Thymus (tissue), 11 donors: ENCODE measurements around the gene JARID2. TPM values are rescaled to one million over a fixed set of nuclear protein-coding genes. Genes with fewer than 3 reads are reported as not detected.
"Not testable (repeated sequence)": the region's sequence is repeated elsewhere in the genome, so short reads cannot be mapped to it uniquely, and the experiment has no call there.

Experiments
- DNase-seq, 9 donors: peaks; one replicate each; pipeline ENCODE4 v3.0.0-alpha.2; 2013; ENCODE audit warnings: low spot score in 9 of 9, low read depth in 6 of 9, missing footprints in 1 of 9
- H3K27ac ChIP-seq, 2 donors: one replicate each; pipeline ENCODE4 v1.5.1; 2013; ENCODE audit warnings: control low read depth in 1 of 2, low read depth in 1 of 2, low read length in 1 of 2, mild to moderate bottlenecking in 1 of 2, moderate library complexity in 1 of 2
- H3K27me3 ChIP-seq, 2 donors: one replicate each; pipeline ENCODE4 v1.5.1; 2013; ENCODE audit warnings: low read length in 1 of 2; ENCODE audit not compliant: control insufficient read depth in 2 of 2, insufficient read depth in 1 of 2
- H3K36me3 ChIP-seq, 2 donors: one replicate each; pipeline ENCODE4 v1.5.1; 2013; ENCODE audit warnings: low read length in 1 of 2, mild to moderate bottlenecking in 1 of 2, moderate library complexity in 1 of 2; ENCODE audit not compliant: control insufficient read depth in 2 of 2, insufficient read depth in 2 of 2
- H3K4me1 ChIP-seq, 2 donors: one replicate each; pipeline ENCODE4 v1.5.1; 2013; ENCODE audit warnings: low read length in 2 of 2; ENCODE audit not compliant: control insufficient read depth in 2 of 2, insufficient read depth in 2 of 2
- H3K4me3 ChIP-seq, 2 donors: one replicate each; pipeline ENCODE4 v1.5.1; 2013; ENCODE audit warnings: low read length in 2 of 2, control low read depth in 1 of 2, mild to moderate bottlenecking in 1 of 2
- H3K9me3 ChIP-seq, 2 donors: one replicate each; pipeline ENCODE4 v1.5.1; 2013; ENCODE audit warnings: low read length in 1 of 2, mild to moderate bottlenecking in 1 of 2; ENCODE audit not compliant: control insufficient read depth in 2 of 2, insufficient read depth in 1 of 2
- WGBS: extraction: QIAGEN DNeasy Blood & Tissue Kit; methylation state at CpG from one replicate; pipeline ENCODE4 v1.1.7; 2013; 5-methylcytosine and 5-hydroxymethylcytosine counted together
- polyA plus RNA-seq: library from polyadenylated mRNA; stranded (reverse); fragments of 200-250 nt; gene quantifications from one replicate; pipeline ENCODE4 v1.2.3, GENCODE V29; 2013
- total RNA-seq: library from RNA; stranded (reverse); fragments of 120-200 nt; gene quantifications from one replicate; pipeline ENCODE4 v1.2.4, GENCODE V29; 2013
- donor health status: healthy.

JARID2 gene
- total and polyA plus RNA-seq, 2 donors, result 15.8 to 20.9 TPM

DNA sequence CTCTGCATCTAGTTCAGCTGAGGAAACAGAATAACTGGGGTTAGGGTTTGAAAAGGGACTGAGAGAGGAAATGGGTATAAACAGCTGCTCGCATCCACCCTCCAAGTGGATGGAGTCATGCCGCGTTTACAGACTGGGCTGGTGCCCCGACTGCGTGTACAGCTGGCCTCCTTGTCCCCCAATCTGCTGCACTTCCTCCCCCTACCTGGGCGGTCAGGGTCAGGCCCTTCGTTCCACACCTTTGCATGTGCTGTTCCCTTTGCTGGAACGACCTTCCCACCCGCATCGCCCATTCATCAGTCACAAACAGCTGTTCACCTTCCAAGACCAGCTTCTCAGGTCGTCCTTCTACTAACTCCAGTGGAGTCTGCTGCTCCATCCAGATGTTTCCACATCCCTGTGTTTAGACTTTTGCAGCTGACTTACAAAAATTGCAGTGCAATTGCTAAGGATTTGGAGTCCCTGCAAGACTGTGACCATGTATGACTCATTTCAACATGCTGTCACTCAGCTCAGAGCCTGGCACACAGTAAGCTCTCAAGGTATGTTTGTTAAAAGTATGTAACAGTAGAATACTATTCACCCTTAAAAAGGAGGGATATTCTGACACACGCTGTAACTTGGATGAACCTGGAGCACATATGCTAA lies 287.6 kb downstream of the JARID2 start:
- no peaks in the 10 kb centered on the region for H3K27me3 ChIP-seq
- no peak for DNase-seq
- no peak overlapping the region for H3K27ac ChIP-seq
- peaks cover 25 to 26% of the 10 kb centered on the region in 2 donors for H3K36me3 ChIP-seq
- no peak overlapping the region for H3K4me3 ChIP-seq
- no peaks in the 10 kb centered on the region for H3K4me1 ChIP-seq
- 85% methylated on average over 12 of the region's 12 CpGs for WGBS
- H3K9me3 ChIP-seq, result peaks cover 0 to 9% of the 10 kb centered on the region in 2 donors

DNA sequence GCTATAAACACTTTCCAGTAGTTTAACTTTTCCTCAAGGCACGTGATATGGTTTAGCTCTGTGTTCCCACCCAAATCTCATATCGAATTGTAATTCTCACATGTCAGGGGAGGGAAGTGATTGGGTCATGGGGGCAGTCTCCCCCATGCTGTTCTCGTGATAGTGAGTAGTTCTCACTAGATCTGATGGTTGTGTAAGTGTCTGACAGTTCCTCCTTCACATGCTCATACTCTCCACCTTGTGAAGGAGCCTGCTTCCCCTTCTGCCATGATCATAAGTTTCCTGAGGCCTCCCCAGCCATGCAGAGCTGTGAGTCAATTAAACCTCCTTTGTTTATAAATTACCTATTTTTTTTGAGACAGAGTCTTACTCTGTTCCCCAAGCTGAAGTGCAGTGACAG lies 289.1 kb downstream of the JARID2 start:
- DNase-seq, result no peak
- WGBS, result 74% methylated on average over 3 of the region's 3 CpGs
- Histone ChIP-seq H3K4me3 (no peak overlapping the region), H3K4me1 (no peaks in the 10 kb centered on the region), H3K9me3 (peaks cover 0 to 9% of the 10 kb centered on the region in 2 donors), H3K27me3 (no peaks in the 10 kb centered on the region), H3K36me3 (peaks cover 15 to 20% of the 10 kb centered on the region in 2 donors), H3K27ac (no peak overlapping the region)

DNA sequence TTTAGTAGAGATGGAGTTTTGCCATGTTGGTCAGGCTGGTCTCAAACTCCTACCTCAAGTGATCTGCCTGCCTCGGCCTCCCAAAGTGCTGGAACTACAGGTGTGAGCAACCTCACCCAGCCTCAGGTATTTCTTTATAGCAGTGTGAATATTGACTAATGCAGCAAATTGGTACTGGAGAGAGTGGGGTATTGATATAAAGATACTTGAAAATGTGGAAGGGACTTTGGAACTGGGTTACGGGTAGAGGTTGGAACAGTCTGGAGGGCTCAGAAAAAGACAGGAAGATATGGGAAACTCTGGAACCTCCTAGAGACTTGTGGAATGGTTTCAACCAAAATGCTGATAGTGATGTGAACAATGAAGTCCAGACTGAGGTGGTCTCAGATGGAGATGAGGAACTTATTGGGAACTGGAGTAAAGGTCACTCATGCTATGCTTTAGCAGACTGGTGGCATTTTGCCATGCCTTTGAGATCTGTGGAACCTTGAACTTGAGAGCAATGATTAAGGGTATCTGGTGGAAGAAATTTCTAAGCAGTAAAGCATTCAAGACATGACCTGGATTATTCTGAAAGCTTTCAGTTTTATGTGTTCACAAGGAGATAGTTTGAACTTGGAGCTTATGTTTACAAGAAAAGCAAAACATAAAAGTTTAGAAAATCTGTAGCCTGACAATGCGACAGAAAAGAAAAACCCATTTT lies 289.8 kb downstream of the JARID2 start:
- no peaks in the 10 kb centered on the region for H3K27me3 ChIP-seq
- peaks cover 0 to 9% of the 10 kb centered on the region in 2 donors for H3K9me3 ChIP-seq
- no peak overlapping the region for H3K27ac ChIP-seq
- no peak overlapping the region for H3K4me3 ChIP-seq
- DNase-seq, result no peak
- WGBS, result 96% methylated on average over 3 of the region's 3 CpGs
- peaks cover 10 to 13% of the 10 kb centered on the region in 2 donors for H3K36me3 ChIP-seq
- no peaks in the 10 kb centered on the region for H3K4me1 ChIP-seq

DNA sequence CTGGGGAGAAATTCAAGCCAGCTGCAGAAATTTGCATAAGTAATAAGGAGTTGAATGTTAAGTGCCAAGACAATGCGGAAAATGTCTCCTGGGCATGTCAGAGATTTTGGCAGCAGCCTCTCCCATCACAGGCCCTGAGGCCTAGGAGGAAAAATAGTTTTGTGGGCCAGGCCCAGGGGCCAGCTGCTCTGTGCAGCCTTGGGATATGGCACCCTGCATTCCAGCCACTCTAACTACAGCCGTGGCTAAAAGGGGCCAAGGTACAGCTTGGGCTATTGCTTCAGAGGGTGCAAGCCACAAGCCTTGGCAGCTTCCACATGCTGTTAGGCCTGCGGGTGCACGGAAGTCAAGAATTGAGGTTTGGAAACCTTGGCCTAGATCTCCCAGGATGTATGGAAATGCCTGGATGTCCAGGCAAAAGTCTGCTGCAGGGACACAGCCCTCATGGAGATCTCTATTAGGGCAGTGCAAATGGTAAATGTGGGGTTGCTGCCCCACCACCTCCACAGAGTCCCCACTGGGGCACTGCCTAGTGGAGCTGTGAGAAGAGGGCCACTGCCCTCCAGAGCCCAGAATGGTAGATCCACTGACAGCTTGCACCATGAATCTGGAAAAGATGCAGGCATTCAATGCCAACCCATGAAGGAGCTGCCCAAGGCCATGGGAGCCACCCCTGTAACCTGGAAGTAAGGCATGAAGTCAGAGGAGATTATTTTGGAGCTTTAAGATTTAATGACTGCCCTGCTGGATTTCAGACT lies 290.5 kb downstream of the JARID2 start:
- no peak overlapping the region for H3K27ac ChIP-seq
- peaks cover 0 to 9% of the 10 kb centered on the region in 2 donors for H3K9me3 ChIP-seq
- 84% methylated on average over 4 of the region's 4 CpGs for WGBS
- H3K4me1 ChIP-seq, result no peaks in the 10 kb centered on the region
- H3K27me3 ChIP-seq, result no peaks in the 10 kb centered on the region
- no peak for DNase-seq
- no peak overlapping the region for H3K4me3 ChIP-seq
- peaks cover 4 to 8% of the 10 kb centered on the region in 2 donors for H3K36me3 ChIP-seq

DNA sequence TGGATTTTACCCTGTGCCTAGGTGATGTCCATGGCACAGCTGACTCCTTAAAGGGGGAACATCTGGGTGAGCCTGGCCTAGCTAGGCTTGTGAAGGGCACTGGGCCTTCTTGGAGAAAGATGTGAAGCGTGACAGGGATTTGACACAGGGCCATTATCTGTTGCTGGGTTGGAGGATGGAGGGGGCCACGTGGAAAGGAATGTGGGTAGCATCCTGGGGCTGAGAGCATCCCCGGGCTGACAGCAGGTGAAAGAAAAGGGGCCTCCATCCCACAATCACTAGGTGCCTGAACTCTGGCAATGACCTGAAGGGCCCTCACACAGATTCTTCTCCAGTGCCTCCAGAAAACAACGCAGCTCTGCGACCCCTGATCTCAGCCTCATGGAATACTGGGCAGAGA lies 292.2 kb downstream of the JARID2 start:
- Histone ChIP-seq H3K27ac (no peak overlapping the region), H3K4me1 (no peaks in the 10 kb centered on the region), H3K36me3 (peaks cover 2 to 5% of the 10 kb centered on the region in 2 donors), H3K4me3 (no peak overlapping the region), H3K27me3 (no peaks in the 10 kb centered on the region), H3K9me3 (peaks cover 0 to 9% of the 10 kb centered on the region in 2 donors)
- DNase-seq, result no peak
- WGBS, result 98% methylated on average over 5 of the region's 5 CpGs

DNA sequence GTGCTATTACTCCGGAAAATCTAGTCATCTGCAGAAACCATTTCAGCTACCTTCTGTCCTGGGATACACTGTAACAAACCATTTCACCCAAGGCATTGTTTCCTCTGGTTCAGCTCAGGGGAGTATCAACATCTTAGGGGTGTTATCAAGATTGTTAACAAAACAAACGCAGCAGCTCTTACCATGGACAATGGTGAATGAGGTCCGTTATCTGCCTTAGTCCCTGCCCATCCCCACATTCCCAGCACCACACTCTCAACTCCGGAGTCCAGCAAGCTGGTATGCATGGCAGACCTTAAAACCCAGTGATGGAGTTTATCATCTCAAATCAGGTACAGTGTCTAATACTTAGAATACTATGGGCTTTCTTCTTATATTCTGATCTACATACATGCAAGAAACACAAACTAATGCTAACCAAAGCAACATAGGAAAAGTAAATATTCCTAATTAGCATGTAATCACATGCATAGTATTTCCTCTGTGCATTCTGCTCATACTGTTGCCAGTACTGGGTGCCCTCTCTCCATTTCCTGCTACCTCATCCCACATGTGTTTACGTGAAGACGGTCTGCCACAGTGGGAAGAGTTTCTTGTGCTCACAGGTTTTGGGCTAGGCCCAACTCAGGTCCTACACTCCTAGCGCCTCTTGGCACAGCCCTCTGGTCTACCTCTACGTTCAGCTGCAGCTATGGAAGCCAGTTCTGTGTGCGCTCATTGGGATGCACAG lies 293.1 kb downstream of the JARID2 start:
- H3K4me3 ChIP-seq, result no peak overlapping the region
- WGBS, result 92% methylated on average over 9 of the region's 9 CpGs

DNA sequence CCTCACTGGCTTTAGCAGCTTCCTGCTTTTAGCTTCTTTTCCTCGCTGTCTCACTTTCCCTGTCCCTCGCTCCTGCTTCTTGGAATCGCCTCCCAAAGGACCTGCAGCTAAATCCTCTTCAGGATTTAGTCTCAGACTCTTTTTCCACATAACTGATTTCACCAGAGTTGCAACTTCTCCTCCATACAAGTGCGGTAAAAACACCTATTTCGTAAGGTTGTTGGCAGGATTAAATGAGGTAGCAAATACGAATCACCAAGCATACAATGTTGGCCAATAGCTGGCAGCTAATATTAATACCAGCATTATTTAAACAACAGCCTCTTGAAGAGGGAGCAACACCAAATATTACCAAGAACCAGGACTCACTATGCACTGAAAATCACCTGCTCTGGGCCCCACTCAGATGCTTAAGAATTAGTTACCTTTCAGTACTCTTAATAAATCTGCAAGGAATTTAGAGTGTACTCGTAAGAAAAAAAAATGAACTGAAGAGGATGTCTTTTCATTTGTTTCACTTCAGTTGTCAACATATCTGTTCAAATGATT lies 293.9 kb downstream of the JARID2 start:
- Histone ChIP-seq H3K27ac (no peak overlapping the region), H3K4me3 (no peak overlapping the region), H3K27me3 (no peaks in the 10 kb centered on the region), H3K4me1 (no peaks in the 10 kb centered on the region), H3K36me3 (no peaks in the 10 kb centered on the region), H3K9me3 (peaks cover 0 to 12% of the 10 kb centered on the region in 2 donors)
- no peak for DNase-seq
- WGBS, result 97% methylated on average over 7 of the region's 7 CpGs

More for the DNA sequence above, 293.1 kb downstream of the JARID2 start:
- no peaks in the 10 kb centered on the region for H3K4me1 ChIP-seq
- H3K36me3 ChIP-seq, result no peaks in the 10 kb centered on the region
- no peaks in the 10 kb centered on the region for H3K27me3 ChIP-seq
- no peak for DNase-seq
- H3K9me3 ChIP-seq, result peaks cover 0 to 12% of the 10 kb centered on the region in 2 donors
- H3K27ac ChIP-seq, result no peak overlapping the region

DNA sequence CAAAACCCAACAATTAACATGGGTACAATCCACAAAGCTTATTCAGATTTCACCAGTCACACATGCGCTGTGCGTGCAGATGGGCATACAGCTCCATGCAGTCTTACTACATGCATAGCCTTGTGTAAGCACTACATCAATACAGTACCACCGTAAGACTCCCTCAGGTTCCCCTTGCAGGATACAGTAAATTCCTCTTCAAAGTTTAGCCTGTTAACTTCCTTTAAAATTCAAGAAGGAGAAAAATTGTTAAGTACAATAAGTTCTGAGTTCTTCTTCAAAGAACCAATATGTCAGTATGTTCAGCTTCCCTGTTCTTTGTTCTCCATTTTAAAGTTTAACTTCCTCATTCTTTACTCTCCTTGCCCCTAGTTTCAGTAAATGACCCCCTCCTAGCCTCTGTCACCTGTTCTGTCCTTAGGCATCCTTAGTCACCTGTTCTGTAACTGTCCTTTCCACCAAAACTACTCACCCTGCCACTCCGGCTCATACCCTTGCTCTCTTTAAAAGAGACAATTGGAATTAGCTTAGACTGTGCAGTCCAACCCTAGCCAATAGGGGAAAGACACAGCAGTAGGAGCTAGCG lies 297.6 kb downstream of the JARID2 start:
- H3K36me3 ChIP-seq, H3K9me3 ChIP-seq, H3K27me3 ChIP-seq, H3K4me1 ChIP-seq, H3K4me3 ChIP-seq, DNase-seq, H3K27ac ChIP-seq: not testable (repeated sequence)
- WGBS, result 99% methylated on average over 5 of the region's 5 CpGs
